Right lobe of liver (tissue), 4 donors: Measurements from ENCODE around the gene CCBE1.

Experiments
- CTCF ChIP-seq, 4 donors: fragments of 200-600 bp in 3 of 4; fragments of 450-650 bp in 1 of 4; IDR thresholded peaks; one replicate each; pipeline versions ENCODE4 v1.5.1 to v1.8.0; 2016 to 2022; ENCODE audit warnings: antibody characterized with exemption in 4 of 4, mild to moderate bottlenecking in 2 of 4
- POLR2A ChIP-seq: fragments of 450-650 bp; IDR thresholded peaks from one replicate; pipeline ENCODE4 v1.6.1; 2017; ENCODE audit warnings: antibody characterized with exemption, mild to moderate bottlenecking
- donor health status: DM: no; HTN: no; CAD: no.
- donor health status: DM: no; HTN: no; CAD: no.
- donor health status: DM: no; HTN: yes; CAD: no.

- TF ChIP-seq POLR2A (no peak), CTCF (IDR thresholded peaks at IDR 0.05) (no peak)
These were observed 185.0 kb downstream of the CCBE1 start for GRCh38 chr18:59512025-59512755.
